Body of pancreas (tissue), 4 donors: ENCODE results near the gene AUTS2. TPM values are rescaled to one million over a fixed set of nuclear protein-coding genes. Genes with fewer than 3 reads are reported as not detected.

Experiments used
- ATAC-seq: fragments of 150-250 bp; one replicate; pipeline ENCODE4 v1.9.1; 2016
- DNase-seq, 4 donors: peaks; one replicate each; pipeline ENCODE4 v3.0.0-alpha.2; 2019
- H3K27ac ChIP-seq, 4 donors: fragments of 200-600 bp; sonication (generic); 1 replicate in 3 of 4; 2 replicates in 1 of 4; pipeline versions ENCODE4 v1.5.1 to v1.6.1; 2016 to 2019; ENCODE audit warnings: mild to moderate bottlenecking in 1 of 4, mixed read lengths in 1 of 4, moderate library complexity in 1 of 4
- H3K27me3 ChIP-seq, 2 donors: fragments of 200-600 bp; sonication (generic); one replicate each; pipeline ENCODE4 v1.6.0; 2016; ENCODE audit warnings: mild to moderate bottlenecking in 1 of 2
- H3K36me3 ChIP-seq, 2 donors: fragments of 200-600 bp; sonication (generic); replicated peaks in 1 of 2; 2 replicates each; pipeline ENCODE4 v1.5.1; 2016; ENCODE audit warnings: low read depth in 2 of 2; ENCODE audit not compliant: insufficient read depth in 1 of 2
- H3K4me1 ChIP-seq: fragments of 200-600 bp; sonication (generic); one replicate; pipeline ENCODE4 v1.6.0; 2016
- H3K4me3 ChIP-seq, 2 donors: fragments of 200-600 bp; sonication (generic); 1 replicate in 1 of 2; 2 replicates in 1 of 2; pipeline ENCODE4 v1.5.1; 2016 to 2019
- H3K9me3 ChIP-seq, 3 donors: fragments of 200-600 bp; sonication (generic); 1 replicate in 2 of 3; 2 replicates in 1 of 3; pipeline ENCODE4 v1.5.1; 2016
- CTCF ChIP-seq, 7 experiments: fragments of 450-650 bp in 4 of 7; fragments of 200-600 bp in 3 of 7; sonication (generic) in 3 of 7; IDR thresholded peaks; one replicate each; pipeline ENCODE4 v1.5.1; 2016 to 2019; ENCODE audit warnings: antibody characterized with exemption in 7 of 7
- POLR2A ChIP-seq, 3 donors: fragments of 450-650 bp; IDR thresholded peaks; one replicate each; pipeline ENCODE4 v1.6.1; 2016; ENCODE audit warnings: antibody characterized with exemption in 3 of 3, mild to moderate bottlenecking in 2 of 3
- WGBS, 2 donors: methylation state at CpG; one replicate each; pipeline ENCODE4 v1.1.5; 2017; 5-methylcytosine and 5-hydroxymethylcytosine counted together
- intact Hi-C: fragments of 100-400 bp; cut with DNase I; formaldehyde crosslinking; loops from one replicate; pipeline ENCODE4 v1.15.1; 2023
- total RNA-seq, 2 donors: library from RNA; depleted of rRNA; stranded (reverse); fragments of >200 nt; gene quantifications; one replicate each; pipeline ENCODE4 v1.1.0, GENCODE V29; 2016

Gene AUTS2
- total RNA-seq, 2 donors from 2014 or later = 11.7 to 18.5 TPM

GRCh38 chr7:70419526-70420380 is 821.5 kb downstream of the AUTS2 start:
- Histone ChIP-seq H3K36me3 (no peaks in the 10 kb centered on the region), H3K4me3 (no peak overlapping the region), H3K27ac (no peak overlapping the region), H3K4me1 (no peaks in the 10 kb centered on the region), H3K27me3 (no peaks in the 10 kb centered on the region), H3K9me3 (no peaks in the 10 kb centered on the region)
- WGBS, 2 donors = 67 to 73% methylated on average over 8 of the region's 8 CpGs
- intact Hi-C loops = no loop called here
- no peak for DNase-seq
- ATAC-seq = no peak
- TF ChIP-seq CTCF (IDR thresholded peaks at IDR 0.05) (no peak), POLR2A (IDR thresholded peaks at IDR 0.05) (no peak)

- TF ChIP-seq POLR2A (IDR thresholded peaks at IDR 0.05) = no peak
- TF ChIP-seq CTCF (IDR thresholded peaks at IDR 0.05) = no peak
- Histone ChIP-seq H3K36me3 (no peaks in the 10 kb centered on the region), H3K27me3 (no peaks in the 10 kb centered on the region), H3K27ac (no peak overlapping the region), H3K4me3 (no peak overlapping the region), H3K9me3 (no peaks in the 10 kb centered on the region), H3K4me1 (no peaks in the 10 kb centered on the region)
- intact Hi-C loops = no loop called here
- ATAC-seq (no peak), DNase-seq (no peak)
- 68 to 87% methylated on average over 2 of the region's 2 CpGs for WGBS, 2 donors
These were observed 822.0 kb downstream of the AUTS2 start for GRCh38 chr7:70420381-70420662.

- no peak overlapping the region for H3K4me3 ChIP-seq
- intact Hi-C loops = no loop called here
- no peaks in the 10 kb centered on the region for H3K36me3 ChIP-seq
- no peaks in the 10 kb centered on the region for H3K27me3 ChIP-seq
- no peak overlapping the region for H3K27ac ChIP-seq
- no peaks in the 10 kb centered on the region for H3K4me1 ChIP-seq
- no peaks in the 10 kb centered on the region for H3K9me3 ChIP-seq
- 80 to 87% methylated on average over 2 of the region's 2 CpGs for WGBS, 2 donors
- ATAC-seq (no peak), DNase-seq (no peak)
- TF ChIP-seq POLR2A (IDR thresholded peaks at IDR 0.05) = no peak
- TF ChIP-seq CTCF (IDR thresholded peaks at IDR 0.05) = no peak
These were observed 823.0 kb downstream of the AUTS2 start for GRCh38 chr7:70421319-70421718.

- no peak for TF ChIP-seq POLR2A (IDR thresholded peaks at IDR 0.05)
- TF ChIP-seq CTCF (IDR thresholded peaks at IDR 0.05) = no peak
- H3K27ac ChIP-seq = no peak overlapping the region
- WGBS, 2 donors = 74 to 83% methylated on average over 12 of the region's 12 CpGs
- H3K36me3 ChIP-seq = no peaks in the 10 kb centered on the region
- H3K4me1 ChIP-seq = no peaks in the 10 kb centered on the region
- intact Hi-C loops = no loop called here
- no peaks in the 10 kb centered on the region for H3K9me3 ChIP-seq
- no peak for ATAC-seq
- DNase-seq = no peak
- H3K27me3 ChIP-seq = no peaks in the 10 kb centered on the region
- no peak overlapping the region for H3K4me3 ChIP-seq
These were observed 828.1 kb downstream of the AUTS2 start for GRCh38 chr7:70426249-70426880.
